NCI-H2227 (cell line): ENCODE data around the gene SLC25A41.

Source experiments
- DNase-seq: peaks from one replicate; lab custom pipeline; 2025; ENCODE audit not compliant: unreplicated experiment; lab: John Stamatoyannopoulos, UW

Gene SLC25A41

DNA sequence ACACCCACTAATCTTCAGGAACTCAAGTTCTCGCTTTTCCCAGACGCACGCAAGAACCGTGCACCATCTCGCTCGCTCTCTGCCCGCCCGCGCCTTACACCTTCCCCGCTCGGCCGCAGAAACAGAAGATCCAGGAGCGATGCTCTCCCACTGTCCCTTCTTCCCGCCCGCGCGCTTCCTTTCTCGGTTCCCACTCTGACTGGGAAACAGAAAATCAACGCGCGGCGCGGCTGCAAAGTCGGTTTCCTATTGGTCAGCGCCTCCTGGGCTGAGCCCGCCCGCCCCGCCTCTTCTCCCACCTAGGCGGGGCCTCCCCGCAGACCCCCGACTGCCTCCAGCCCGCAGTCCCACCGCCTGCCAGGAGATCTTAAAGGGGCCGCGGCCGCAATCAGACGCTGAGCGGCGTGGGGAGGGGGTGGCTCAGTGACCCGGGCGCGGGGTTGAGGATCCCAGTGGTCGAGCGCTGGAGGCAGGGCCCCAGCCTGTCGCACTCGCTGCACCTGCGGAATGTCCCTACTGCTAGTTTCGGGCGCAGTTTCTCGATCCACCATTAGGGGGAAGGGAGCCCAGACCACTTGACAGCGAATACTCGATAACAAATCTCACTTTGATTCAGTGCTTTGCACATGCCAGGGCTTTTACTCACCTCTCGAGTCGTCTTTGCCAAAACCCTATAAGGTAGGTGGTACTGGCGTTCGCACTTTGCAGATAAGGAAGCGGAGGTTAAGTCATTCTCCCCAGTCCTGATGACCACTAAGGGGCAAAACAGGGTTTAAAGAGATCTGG, 26.7 kb upstream of the SLC25A41 start:
- DNase-seq: peak; percentile 97

DNA sequence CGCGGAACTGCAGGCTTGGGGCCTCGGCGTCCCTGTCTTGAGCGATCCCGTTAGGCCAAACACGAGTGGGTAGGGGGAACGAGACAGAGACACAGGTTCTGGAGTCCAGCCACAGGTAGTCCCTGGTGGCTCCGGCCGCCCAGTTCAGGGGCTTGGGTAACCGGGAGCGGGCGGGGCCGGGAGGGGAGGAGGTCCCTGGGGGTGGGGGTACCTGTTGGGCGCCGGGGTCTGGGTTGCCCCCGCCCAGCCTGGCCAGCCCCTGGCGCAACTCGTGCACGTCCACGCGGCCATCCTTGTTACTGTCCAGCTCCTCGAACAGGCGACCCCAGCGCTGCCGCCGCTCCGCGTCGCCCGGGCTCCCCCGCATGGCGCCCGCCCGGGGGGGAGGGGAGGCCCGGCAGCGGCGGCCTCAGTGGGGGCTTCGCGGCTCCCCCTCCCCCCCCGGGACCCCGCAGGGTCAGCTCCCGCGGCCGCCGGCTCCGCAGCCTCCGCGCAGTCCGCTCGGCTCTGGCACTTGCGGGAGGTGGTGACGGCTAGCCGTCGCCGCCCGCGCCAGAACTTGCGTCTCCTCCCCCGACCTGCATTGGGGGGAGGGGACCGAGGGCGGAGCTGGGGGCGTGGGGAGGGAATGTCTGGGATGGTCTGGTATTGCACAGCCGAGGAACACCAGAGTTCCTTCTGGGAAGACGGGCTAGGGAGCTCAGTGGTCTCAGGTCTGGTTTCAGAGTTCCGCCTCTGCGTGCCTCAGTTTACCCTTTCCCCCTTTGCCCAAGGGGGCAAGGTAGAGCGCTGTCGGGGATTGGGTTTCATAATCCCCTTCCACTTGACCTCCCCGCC, 25.9 kb upstream of the SLC25A41 start, which contains the start of gene SLC25A23:
TSS of gene SLC25A23 (minus strand) at position 531 of the 837 bp plus-strand sequence. CDS start at position 367, 164 bp downstream.
- DNase-seq: peak; percentile 69

DNA sequence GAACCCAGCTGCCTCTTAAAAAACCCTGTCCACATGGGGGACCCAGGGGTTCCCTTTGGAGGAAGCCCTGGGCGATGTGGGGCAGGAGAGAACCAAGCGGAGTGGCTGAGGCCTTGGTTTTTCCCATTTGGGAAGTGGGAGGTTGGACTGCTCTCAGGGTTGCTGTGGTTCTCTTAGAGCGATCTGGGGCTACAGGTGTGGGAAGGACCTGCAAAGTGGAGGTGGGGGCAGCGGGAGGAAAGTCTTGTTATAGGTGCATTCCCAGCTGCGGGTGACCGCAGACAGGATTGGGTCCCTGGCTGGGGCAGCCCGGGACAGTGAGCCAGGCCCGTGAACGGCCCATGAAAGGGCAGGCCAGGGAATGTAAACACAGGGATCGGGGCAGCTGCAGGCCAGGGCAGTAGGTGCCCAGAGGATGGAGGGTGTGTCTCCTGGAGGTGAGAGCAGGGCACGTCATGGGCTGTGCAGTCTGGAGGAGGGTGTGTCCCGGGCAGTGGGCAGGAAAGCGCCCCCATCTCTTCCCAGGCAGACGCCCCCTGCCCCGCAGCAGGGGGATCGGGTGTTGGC, 25.2 kb upstream of the SLC25A41 start:
- DNase-seq: no peak

DNA sequence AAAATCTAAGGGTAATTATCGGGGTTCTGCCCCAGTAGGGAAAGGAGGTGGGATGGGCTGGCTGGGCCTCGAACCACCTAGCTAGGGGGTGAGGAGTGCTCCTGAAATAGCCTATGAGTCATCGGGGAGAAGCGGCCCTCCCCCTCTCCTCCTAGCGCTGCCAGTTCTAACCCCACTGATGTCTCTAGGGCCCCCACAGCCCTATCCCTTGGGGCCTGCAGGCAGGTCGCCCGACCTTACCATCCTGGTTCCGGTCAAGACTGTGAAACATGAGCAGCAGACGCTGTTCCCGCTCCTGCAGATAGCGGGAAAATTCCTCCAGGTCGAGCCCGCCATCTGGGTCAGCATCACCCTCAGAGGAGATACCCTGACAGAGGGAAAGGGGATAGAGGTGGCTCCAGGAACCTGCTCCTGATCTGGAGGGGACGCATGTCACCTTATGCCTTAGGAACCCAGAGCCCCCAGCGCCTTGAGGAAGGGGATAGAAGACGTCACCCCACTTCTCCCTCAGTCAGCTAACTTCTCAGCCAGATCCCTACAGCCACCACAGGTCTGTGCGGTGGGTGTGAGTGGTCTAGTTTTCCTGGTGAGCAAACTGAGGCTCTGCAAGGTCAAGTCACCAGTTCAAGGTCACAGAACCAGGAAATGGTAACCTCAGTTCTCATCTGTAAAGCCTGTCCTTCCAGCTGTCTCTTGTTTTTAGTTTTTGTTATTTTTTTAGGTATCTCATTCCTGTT, 24.6 kb upstream of the SLC25A41 start:
- no peak for DNase-seq

DNA sequence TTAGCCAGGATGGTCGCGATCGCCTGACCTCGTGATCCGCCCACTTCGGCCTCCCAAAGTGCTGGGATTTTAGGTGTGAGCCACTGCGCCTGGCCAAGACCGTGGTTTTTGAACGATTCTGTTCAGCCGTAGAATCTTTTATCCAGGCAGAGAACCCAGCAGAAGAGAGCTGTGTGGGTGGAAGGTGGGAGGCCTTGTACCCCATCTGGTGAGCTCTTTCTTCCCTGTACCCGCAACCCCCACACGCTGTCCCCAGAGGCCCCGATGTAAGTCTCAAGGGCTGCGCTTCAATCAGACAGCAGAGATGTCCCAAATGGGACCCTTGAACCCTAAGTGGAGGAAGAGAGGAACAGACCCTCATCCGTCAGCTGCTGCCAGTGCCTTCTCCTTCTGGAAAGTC, 22.4 kb upstream of the SLC25A41 start:
- no peak for DNase-seq

DNA sequence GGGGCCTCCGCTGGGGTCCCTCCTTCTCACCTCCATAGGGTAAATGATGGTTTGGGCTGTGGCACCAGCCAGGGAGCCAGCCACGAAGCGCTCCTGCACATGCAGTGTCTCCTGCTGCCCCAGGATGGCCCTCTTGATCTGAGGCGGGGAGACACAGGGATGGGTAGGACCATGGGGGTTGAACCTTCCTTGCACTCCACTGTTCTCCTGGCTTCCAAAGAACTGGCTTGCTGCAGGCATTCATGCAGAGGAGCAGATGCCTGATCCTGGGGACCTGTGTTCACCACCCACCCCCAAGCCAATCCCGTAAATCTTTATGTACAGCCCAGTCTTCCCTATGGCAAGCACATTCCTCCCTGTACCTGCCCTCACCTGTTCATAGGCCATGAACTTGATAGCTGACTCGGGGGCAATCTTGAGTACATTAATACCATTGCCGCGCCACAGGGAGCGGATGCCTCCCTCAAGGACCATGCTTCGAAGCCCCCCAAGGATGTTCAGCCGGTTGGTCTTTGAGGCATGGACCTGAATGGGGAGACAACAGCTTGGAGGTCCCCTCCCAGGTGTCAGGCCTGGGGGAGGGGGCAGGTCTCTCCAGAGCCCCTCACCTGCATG, 20.5 kb upstream of the SLC25A41 start:
- no peak for DNase-seq

DNA sequence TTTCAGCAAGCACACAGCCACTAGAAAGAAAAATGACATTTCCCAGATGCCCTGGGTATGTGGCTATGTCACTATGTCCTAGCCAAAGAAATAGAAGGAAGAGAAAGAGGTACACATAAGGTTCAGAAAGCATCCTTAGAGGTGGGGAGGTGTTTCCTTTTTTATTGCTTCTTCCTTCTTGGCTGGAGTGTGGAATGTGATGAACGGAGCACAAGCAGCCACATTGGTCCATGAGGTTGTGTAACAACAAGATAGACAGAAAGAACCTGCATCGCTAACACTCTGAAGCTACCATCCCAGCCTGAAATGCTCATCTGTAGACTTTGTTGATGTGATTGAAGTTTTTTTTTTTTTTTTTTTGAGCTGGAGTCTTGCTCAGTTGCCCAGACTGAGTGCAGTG, 19.3 kb upstream of the SLC25A41 start:
- DNase-seq: no peak

DNA sequence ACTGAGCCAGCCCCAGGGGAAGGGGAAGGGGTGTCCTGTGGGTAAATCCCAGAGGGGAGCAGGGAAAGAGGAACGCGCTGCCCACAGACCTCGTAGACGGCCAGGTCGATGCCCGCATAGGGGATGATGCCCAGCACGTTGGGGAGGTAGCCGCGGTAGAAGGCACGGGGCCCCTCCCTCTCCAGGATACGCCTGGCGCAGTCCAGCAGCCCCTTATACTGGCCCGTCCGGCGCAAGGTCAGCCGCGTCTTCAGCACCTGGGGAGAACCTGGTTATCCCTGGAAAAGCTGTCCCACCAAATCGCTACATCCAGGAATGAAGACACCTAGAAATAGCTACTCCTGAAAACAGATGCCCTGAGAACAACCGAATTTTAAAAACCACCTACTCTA, 18.7 kb upstream of the SLC25A41 start:
- DNase-seq: no peak

DNA sequence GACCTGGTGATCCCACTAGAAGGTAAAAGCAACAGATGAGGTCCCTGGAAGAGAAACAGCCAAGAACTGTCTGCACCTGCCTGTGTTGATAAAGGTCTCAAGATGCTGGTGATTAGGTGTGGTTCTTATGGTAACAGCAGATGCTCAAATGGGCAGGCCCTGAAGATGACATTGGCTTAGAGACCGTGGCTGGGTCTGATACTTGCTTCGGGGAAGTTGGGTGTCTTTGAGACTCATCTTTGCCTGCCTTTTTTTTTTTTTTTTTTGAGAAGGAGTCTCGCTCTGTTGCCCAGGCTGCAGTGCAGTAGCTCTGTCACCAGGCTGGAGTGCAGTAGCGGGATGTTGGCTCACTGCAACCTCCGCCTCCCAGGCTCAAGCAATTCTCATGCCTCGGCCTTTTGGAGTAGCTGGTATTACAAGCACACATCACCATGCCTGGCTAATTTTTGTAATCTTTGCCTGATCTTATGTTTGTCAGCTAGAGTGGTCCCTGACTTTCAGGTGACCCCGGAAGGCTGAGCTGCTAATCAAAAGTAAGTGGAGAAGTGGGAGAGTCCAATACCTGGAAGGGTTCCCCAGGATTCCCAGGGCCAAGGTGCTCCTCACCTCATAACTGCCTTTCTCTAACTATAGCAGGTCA, 18.1 kb upstream of the SLC25A41 start:
- no peak for DNase-seq

DNA sequence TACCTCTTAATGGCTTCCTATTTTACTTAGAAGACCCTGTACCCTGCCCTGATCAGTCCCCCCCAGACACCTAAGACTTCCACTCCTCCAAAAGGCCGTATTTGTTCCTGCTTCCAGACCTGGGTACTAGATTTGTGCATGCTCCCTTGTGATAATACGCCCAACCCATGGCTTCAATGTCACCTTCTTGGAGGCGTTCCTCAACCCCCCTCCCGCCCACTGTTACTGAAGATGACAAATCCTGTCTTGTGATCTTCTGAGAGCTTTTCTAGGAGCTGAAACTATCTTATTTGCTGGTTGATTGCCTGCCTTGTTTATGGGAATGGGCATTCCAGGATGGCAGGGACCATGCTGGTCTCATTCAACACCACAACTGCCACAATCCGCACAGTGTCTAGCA, 16.6 kb upstream of the SLC25A41 start:
- no peak for DNase-seq

DNA sequence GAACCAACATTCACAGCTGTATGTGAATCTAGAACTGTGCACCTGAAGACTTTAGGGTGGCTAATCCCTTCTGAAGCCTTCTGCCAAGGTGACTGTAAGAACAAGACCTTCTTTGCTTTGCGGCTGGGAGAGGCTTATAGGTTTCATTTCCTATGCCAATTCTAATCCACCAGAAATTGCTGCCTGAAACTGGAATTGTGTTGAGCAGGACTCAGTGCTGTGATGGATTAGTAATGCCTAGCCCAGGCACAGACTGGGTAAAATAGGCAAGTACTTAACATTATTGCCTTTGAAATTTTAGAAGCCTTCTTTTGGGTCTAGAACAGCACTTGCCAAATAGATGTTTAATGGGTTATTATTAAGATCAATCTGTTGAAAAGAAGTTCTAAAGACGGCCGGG, 14.5 kb upstream of the SLC25A41 start:
- no peak for DNase-seq

DNA sequence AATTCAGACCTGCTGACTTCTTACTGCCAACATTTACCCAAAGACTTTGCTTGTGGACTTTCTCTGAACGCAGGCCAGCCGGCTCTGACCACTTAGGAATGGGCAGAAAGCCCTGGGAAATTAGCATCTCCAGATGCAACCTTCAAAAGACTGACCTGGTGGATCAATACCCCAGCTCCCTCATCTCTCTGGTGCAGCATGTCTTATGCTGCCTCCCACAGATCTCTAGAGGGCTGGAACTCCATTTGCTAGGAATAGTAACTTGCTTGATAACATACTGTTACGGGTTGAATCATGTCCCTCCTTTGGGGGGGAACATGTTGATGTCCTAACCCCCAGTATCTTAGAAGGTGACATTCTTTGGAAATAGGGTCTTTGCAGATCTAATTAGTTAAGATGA, 12.9 kb upstream of the SLC25A41 start:
- DNase-seq: no peak

DNA sequence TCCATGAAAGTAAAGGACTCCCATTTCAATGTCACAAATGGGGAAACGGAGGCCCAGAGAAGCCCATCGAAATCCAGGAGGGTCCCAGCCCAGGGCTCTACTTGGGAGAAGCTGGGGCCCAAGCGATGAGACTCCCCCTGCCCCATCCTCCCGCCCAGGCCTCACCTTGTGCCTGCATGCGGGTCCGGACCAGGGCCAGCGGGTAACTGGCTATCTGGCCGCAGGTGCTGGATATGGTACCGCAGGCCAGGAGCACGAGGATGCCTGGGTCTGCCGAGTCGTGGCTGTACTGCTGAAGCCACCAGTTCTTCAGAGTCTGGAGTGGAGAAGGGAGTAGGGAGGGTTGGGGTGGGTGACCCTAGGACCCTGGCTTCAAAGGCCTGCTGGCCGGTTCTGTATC, 10.4 kb upstream of the SLC25A41 start:
- DNase-seq: no peak

DNA sequence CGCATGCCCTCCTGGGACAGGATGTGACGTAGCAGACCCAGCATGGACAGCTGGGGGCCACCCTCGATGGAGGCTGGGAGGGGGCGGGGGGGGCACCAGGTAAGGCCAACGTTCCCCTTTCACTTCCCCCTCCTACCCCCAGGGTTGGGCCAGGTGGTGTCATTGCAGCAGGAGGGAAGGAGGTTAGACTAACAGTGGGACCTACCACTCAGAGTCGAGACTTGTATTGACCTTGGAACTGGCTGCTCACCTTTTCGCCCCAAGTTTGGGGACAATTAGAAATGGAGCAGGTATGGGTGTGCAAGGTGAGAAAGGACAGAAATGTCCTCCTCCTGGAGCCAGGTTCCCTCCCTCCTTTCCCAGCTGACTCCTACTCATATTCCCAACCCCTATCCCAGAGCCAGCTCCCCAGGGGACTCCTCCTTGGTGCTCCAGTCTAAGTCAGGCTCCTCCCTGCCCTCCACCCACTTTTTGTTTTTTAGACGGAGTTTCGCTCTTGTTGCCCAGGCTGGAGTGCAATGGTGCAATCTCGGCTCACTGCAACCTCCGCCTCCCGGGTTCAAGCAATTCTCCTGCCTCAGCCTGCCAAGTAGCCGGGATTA, 8.6 kb upstream of the SLC25A41 start:
- no peak for DNase-seq

DNA sequence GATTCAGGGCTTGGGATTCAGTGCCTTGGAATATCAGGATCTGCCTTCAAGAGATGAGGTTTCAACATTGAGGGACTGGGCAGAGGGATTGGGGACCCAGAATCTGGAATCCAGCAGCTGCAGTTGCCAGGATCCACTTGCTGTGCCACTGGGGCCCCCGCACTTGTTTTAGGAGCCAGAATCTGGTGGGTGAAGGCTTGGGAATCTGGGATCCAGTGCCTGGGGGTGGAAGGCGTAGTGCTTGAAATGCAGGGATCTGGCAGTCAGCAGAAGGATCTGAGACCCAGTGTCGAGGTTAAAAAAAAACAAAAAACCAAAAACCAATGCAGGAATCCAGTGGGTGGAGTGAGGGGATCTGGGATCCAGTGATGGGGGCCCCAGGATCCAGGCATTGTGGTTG, 7.3 kb upstream of the SLC25A41 start:
- no peak for DNase-seq

DNA sequence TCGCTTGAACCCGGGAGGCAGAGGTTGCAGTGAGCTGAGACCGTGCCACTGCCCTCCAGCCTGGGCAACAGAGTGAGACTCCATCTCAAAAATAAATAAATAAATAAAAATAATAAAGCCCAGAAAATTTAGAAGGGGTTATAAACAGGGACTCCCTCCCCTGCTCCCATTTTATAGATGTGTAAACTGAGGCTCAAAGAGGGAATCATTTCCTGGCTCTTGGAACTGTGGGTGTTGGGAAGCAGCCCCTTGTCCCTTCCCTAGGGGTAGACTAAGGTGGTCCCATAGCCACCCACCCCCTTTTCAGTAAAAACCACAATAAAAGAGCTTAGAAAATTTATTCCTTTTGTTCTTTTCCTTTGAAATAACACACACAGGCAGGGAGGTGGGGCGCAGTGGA, 6.2 kb upstream of the SLC25A41 start:
- no peak for DNase-seq

DNA sequence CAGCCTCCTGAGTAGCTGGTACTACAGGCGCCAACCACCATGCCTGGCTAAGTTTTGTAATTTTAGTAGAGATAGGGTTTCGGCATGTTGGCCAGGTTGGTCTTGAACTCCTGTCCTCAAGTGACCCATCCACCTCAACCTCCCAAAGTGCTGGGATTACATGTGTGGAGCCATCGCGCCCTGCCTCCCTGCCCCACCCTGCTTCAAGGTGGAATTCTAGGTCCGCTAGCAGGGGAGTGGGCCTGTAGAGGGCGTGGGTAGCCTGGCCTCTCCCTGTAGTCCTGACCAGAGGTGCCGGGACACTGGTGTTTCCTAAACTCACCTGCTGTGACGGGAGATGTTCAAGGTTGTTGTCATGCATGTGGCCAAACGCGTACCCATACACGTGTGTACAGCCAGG, 398 bp downstream of the SLC25A41 start:
- no peak for DNase-seq

DNA sequence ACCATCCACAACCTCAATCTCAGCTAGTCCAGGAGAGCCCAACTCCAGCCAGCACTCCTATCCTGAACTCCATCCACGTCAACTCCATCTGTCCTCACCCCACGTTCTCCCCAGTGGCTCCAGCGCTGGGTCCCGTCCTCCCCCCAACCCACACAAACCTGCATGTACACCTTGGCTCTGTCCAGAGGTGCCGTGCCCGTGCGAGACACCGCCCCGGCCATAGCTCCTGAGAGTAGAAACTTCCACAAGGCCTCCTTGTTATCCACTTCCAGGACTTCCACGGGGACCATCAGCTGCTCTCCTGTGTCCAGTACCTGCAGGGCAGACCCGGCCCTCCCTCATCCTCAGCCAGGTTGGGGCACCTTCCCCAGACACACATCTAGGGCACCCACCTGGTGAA, 1.7 kb downstream of the SLC25A41 start:
- DNase-seq: no peak

DNA sequence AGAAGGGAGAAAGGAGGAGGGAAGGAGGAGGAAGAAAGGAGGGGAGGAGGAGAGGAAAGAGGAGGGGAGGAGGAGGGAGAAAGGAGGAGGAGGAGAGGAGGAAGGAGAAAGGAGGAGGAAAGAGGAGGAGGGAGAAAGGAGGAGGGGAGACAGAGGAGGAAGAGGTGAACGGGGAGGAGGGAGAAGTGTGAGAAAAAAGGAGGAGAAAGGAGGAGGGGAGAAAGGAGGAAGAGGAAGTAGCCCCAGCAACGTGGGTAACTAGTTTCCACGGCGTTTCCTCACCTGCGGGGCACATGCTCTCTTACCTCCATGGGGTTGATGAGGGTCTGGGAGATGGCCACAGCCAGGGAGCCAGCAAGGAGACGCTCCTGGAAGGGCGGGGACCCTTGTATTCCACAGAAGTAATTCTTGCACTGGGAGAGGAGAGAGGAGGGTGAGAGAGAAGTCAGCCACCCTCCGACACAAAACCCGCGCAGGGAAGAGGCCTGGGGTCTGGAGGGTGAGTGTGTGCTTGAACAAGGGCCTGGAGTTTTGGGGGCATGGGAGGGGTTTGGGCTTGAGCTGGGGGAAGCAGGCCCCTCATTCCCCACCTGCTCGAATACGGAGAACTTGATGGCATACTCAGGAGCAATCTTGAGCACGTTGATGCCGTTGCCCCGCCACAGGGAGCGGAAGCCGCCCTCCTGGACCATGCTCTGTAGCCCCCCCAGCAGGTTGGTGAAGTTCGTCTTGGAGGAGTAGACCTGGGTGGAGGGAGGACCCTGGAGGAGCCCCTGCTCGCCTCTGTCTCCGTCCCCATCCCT, 3.9 kb downstream of the SLC25A41 start:
- DNase-seq: no peak
